HG03135 (cell line): Measurements from ENCODE around the gene PLXND1.

Experiments
- ATAC-seq: cut with Tn5 transposase; IDR thresholded peaks from one replicate; pipeline ENCODE4 v1.9.1; 2021; ENCODE audit warnings: mild to moderate bottlenecking, moderate library complexity; ENCODE audit not compliant: unreplicated experiment

Gene PLXND1

GRCh38 chr3:129587566-129588210, 18.8 kb downstream of the PLXND1 start:
- no peak for ATAC-seq

GRCh38 chr3:129586746-129587430, 19.6 kb downstream of the PLXND1 start:
- no peak for ATAC-seq

GRCh38 chr3:129585949-129586657, 20.4 kb downstream of the PLXND1 start:
- no peak for ATAC-seq

GRCh38 chr3:129584631-129585030, 21.8 kb downstream of the PLXND1 start:
- no peak for ATAC-seq

GRCh38 chr3:129583289-129583688, 23.2 kb downstream of the PLXND1 start:
- ATAC-seq = no peak

GRCh38 chr3:129582799-129583198, 23.7 kb downstream of the PLXND1 start:
- ATAC-seq = no peak

- no peak for ATAC-seq
These were observed 24.9 kb downstream of the PLXND1 start for GRCh38 chr3:129581623-129582022.

GRCh38 chr3:129579991-129580390, 26.5 kb downstream of the PLXND1 start:
- ATAC-seq = no peak

- peak; percentile 56 for ATAC-seq
These were observed 28.3 kb downstream of the PLXND1 start for GRCh38 chr3:129577925-129578786.

- ATAC-seq = no peak
These were observed 29.1 kb downstream of the PLXND1 start for GRCh38 chr3:129577366-129577765.

- peak; percentile 44 for ATAC-seq
These were observed 29.7 kb downstream of the PLXND1 start for GRCh38 chr3:129576514-129577352.

GRCh38 chr3:129575997-129576384, 30.5 kb downstream of the PLXND1 start:
- no peak for ATAC-seq

- no peak for ATAC-seq
These were observed 31.1 kb downstream of the PLXND1 start for GRCh38 chr3:129575233-129575996.

- ATAC-seq = no peak
These were observed 32.3 kb downstream of the PLXND1 start for GRCh38 chr3:129574206-129574605.

- ATAC-seq = no peak
These were observed 33.0 kb downstream of the PLXND1 start for GRCh38 chr3:129573493-129573892.

GRCh38 chr3:129572603-129573002, 33.9 kb downstream of the PLXND1 start:
- no peak for ATAC-seq

GRCh38 chr3:129571605-129572547, 34.6 kb downstream of the PLXND1 start:
- ATAC-seq = no peak

GRCh38 chr3:129569856-129570255, 36.6 kb downstream of the PLXND1 start:
- no peak for ATAC-seq
